Vagina (tissue), 2 donors: Measurements from ENCODE around the gene OR52D1. TPM values are rescaled to one million over a fixed set of nuclear protein-coding genes. Genes with fewer than 3 reads are reported as not detected.

Source experiments
- DNase-seq, 2 donors: peaks; one replicate each; pipeline ENCODE4 v3.0.0-alpha.2; 2017; ENCODE audit errors: extremely low spot score in 2 of 2
- H3K27ac ChIP-seq: fragments of 200-600 bp; sonication (generic); one replicate; pipeline ENCODE4 v1.5.1; 2019
- H3K27me3 ChIP-seq: fragments of 200-600 bp; sonication (generic); one replicate; pipeline ENCODE4 v1.5.1; 2019
- H3K36me3 ChIP-seq, 2 donors: fragments of 200-600 bp; sonication (generic); one replicate each; pipeline ENCODE4 v1.5.1; 2017 to 2019
- H3K4me1 ChIP-seq: fragments of 200-600 bp; sonication (generic); one replicate; pipeline ENCODE4 v1.5.1; 2019
- H3K4me3 ChIP-seq, 2 donors: fragments of 200-600 bp; sonication (generic); 1 replicate in 1 of 2; 2 replicates in 1 of 2; pipeline ENCODE4 v1.5.1; 2016 to 2019
- H3K9me3 ChIP-seq: fragments of 200-600 bp; sonication (generic); one replicate; pipeline ENCODE4 v1.5.1; 2019
- CTCF ChIP-seq, 3 experiments: fragments of 450-650 bp in 2 of 3; fragments of 200-600 bp in 1 of 3; sonication (generic) in 1 of 3; IDR thresholded peaks; one replicate each; pipeline ENCODE4 v1.5.1; 2017 to 2019; ENCODE audit warnings: antibody characterized with exemption in 3 of 3, mild to moderate bottlenecking in 2 of 3, moderate library complexity in 2 of 3
- POLR2A ChIP-seq, 2 donors: fragments of 450-650 bp; IDR thresholded peaks; one replicate each; pipeline ENCODE4 v1.6.1; 2017; ENCODE audit warnings: antibody characterized with exemption in 2 of 2, mild to moderate bottlenecking in 2 of 2, moderate library complexity in 2 of 2
- POLR2AphosphoS5 ChIP-seq, 2 donors: sonication (generic); formaldehyde crosslinking; IDR thresholded peaks; one replicate each; pipeline ENCODE4 v1.9.0; 2017; ENCODE audit warnings: antibody characterized with exemption in 2 of 2, mild to moderate bottlenecking in 2 of 2, low read depth in 1 of 2; ENCODE audit not compliant: insufficient read depth in 1 of 2
- intact Hi-C: fragments of 100-400 bp; cut with DNase I; formaldehyde crosslinking; loops from one replicate; pipeline ENCODE4 v1.15.1; 2023
- total RNA-seq: library from RNA; depleted of rRNA; stranded (reverse); fragments of >200 nt; gene quantifications from one replicate; pipeline ENCODE4 v1.2.3, GENCODE V29; 2016

OR52D1 gene
- total RNA-seq, 1 donor from 2014 or later = not detected

- TF ChIP-seq POLR2AphosphoS5 (IDR thresholded peaks at IDR 0.05; ENCODE audit: insufficient read depth in 1 of 2, low read depth in 1 of 2) (no peak), POLR2A (IDR thresholded peaks at IDR 0.05) (no peak), CTCF (IDR thresholded peaks at IDR 0.05) (no peak)
- H3K4me3 ChIP-seq = no peak overlapping the region
- no peaks in the 10 kb centered on the region for H3K4me1 ChIP-seq
- no peak overlapping the region for H3K27ac ChIP-seq
- H3K27me3 ChIP-seq = no peaks in the 10 kb centered on the region
- H3K9me3 ChIP-seq = no peaks in the 10 kb centered on the region
- no peak for DNase-seq
- no peaks in the 10 kb centered on the region for H3K36me3 ChIP-seq
- intact Hi-C loops = no loop called here
These were observed 27.4 kb upstream of the OR52D1 start for GRCh38 chr11:5460983-5461621.

GRCh38 chr11:5467527-5467926 is 21.0 kb upstream of the OR52D1 start:
- no peaks in the 10 kb centered on the region for H3K4me1 ChIP-seq
- H3K27me3 ChIP-seq = no peaks in the 10 kb centered on the region
- DNase-seq = no peak
- no peaks in the 10 kb centered on the region for H3K9me3 ChIP-seq
- H3K36me3 ChIP-seq = no peaks in the 10 kb centered on the region
- intact Hi-C loops = no loop called here
- no peak for TF ChIP-seq POLR2A (IDR thresholded peaks at IDR 0.05)
- no peak for TF ChIP-seq CTCF (IDR thresholded peaks at IDR 0.05)
- TF ChIP-seq POLR2AphosphoS5 (IDR thresholded peaks at IDR 0.05; ENCODE audit: insufficient read depth in 1 of 2, low read depth in 1 of 2) = no peak
- no peak overlapping the region for H3K27ac ChIP-seq
- H3K4me3 ChIP-seq = no peak overlapping the region

GRCh38 chr11:5473921-5474320 is 14.6 kb upstream of the OR52D1 start:
- H3K27ac ChIP-seq = no peak overlapping the region
- no peaks in the 10 kb centered on the region for H3K27me3 ChIP-seq
- H3K9me3 ChIP-seq = no peaks in the 10 kb centered on the region
- TF ChIP-seq POLR2AphosphoS5 (IDR thresholded peaks at IDR 0.05; ENCODE audit: insufficient read depth in 1 of 2, low read depth in 1 of 2) = no peak
- TF ChIP-seq POLR2A (IDR thresholded peaks at IDR 0.05) = no peak
- TF ChIP-seq CTCF (IDR thresholded peaks at IDR 0.05) = no peak
- intact Hi-C loops = loop anchor here (10.0 kb wide), 1 partner anchor 331 kb away; the partner anchor contains the start of gene OR52N2
- H3K4me3 ChIP-seq = no peak overlapping the region
- no peak for DNase-seq
- H3K36me3 ChIP-seq = no peaks in the 10 kb centered on the region
- H3K4me1 ChIP-seq = no peaks in the 10 kb centered on the region

GRCh38 chr11:5476186-5476819 is 12.2 kb upstream of the OR52D1 start:
- Histone ChIP-seq H3K9me3 (no peaks in the 10 kb centered on the region), H3K4me3 (no peak overlapping the region), H3K4me1 (no peaks in the 10 kb centered on the region), H3K27me3 (no peaks in the 10 kb centered on the region), H3K36me3 (no peaks in the 10 kb centered on the region), H3K27ac (no peak overlapping the region)
- intact Hi-C loops = loop anchor here (10.0 kb wide), 1 partner anchor 328 kb away; the partner anchor contains the start of gene OR52N2
- TF ChIP-seq POLR2A (IDR thresholded peaks at IDR 0.05) = no peak
- TF ChIP-seq CTCF (IDR thresholded peaks at IDR 0.05) = peak in 2 of 3 experiments; percentile 26 to 54
- no peak for DNase-seq

GRCh38 chr11:5486003-5486402 is 2.5 kb upstream of the OR52D1 start:
- intact Hi-C loops = no loop called here
- no peak overlapping the region for H3K4me3 ChIP-seq
- no peaks in the 10 kb centered on the region for H3K36me3 ChIP-seq
- no peak for TF ChIP-seq POLR2A (IDR thresholded peaks at IDR 0.05)
- TF ChIP-seq CTCF (IDR thresholded peaks at IDR 0.05) = no peak
- no peak for TF ChIP-seq POLR2AphosphoS5 (IDR thresholded peaks at IDR 0.05; ENCODE audit: insufficient read depth in 1 of 2, low read depth in 1 of 2)
- no peaks in the 10 kb centered on the region for H3K4me1 ChIP-seq
- no peak for DNase-seq
- H3K27me3 ChIP-seq = no peaks in the 10 kb centered on the region
- no peak overlapping the region for H3K27ac ChIP-seq
- no peaks in the 10 kb centered on the region for H3K9me3 ChIP-seq
